Mammary epithelial cell (primary cell): ENCODE data around the gene LIPC.

Source experiments
- CTCF ChIP-seq, 2 donors: IDR thresholded peaks in 1 of 2; conservative IDR thresholded peaks in 1 of 2; 2 replicates each; pipeline ENCODE4 v1.5.1; 2011 to 2012; ENCODE audit warnings: inconsistent platforms in 2 of 2, low read length in 2 of 2, mild to moderate bottlenecking in 2 of 2, control low read depth in 1 of 2, low read depth in 1 of 2; ENCODE audit not compliant: insufficient read depth in 1 of 2; ENCODE audit errors: extremely low read depth in 1 of 2
- EZH2 ChIP-seq: IDR thresholded peaks from 2 replicates; pipeline ENCODE4 v1.6.1; 2012; ENCODE audit warnings: low read length, inconsistent platforms, borderline replicate concordance

GRCh38 chr15:58598829-58599210, 167.0 kb downstream of the LIPC start:
- no peak for TF ChIP-seq EZH2
- no peak for TF ChIP-seq CTCF (conservative IDR thresholded peaks at IDR 0.05 in 1 of 2, IDR thresholded peaks at IDR 0.05 in 1 of 2; ENCODE audit: extremely low read depth in 1 of 2, insufficient read depth in 1 of 2, low read depth in 1 of 2, low read length in 2 of 2)
